Activated T-cell treated with anti-CD3 and anti-CD28 coated beads for 48 hours (primary cell): Measurements from ENCODE around the gene RRP9.

Experiments used
- DNase-seq: peaks from one replicate; pipeline ENCODE4 v3.0.0-alpha.2; 2020; ENCODE audit warnings: low read depth

RRP9 gene

DNA sequence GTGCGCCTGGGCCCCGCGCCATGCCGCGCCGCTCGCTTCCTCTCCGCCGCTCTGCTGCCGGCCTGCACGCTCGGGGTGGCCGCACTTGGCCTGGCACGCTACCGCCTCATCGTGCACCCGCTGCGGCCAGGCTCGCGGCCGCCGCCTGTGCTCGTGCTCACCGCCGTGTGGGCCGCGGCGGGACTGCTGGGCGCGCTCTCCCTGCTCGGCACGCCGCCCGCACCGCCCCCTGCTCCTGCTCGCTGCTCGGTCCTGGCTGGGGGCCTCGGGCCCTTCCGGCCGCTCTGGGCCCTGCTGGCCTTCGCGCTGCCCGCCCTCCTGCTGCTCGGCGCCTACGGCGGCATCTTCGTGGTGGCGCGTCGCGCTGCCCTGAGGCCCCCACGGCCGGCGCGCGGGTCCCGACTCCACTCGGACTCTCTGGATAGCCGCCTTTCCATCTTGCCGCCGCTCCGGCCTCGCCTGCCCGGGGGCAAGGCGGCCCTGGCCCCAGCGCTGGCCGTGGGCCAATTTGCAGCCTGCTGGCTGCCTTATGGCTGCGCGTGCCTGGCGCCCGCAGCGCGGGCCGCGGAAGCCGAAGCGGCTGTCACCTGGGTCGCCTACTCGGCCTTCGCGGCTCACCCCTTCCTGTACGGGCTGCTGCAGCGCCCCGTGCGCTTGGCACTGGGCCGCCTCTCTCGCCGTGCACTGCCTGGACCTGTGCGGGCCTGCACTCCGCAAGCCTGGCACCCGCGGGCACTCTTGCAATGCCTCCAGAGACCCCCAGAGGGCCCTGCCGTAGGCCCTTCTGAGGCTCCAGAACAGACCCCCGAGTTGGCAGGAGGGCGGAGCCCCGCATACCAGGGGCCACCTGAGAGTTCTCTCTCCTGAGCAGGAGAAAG, 14.4 kb upstream of the RRP9 start:
- peak; percentile 41 for DNase-seq

DNA sequence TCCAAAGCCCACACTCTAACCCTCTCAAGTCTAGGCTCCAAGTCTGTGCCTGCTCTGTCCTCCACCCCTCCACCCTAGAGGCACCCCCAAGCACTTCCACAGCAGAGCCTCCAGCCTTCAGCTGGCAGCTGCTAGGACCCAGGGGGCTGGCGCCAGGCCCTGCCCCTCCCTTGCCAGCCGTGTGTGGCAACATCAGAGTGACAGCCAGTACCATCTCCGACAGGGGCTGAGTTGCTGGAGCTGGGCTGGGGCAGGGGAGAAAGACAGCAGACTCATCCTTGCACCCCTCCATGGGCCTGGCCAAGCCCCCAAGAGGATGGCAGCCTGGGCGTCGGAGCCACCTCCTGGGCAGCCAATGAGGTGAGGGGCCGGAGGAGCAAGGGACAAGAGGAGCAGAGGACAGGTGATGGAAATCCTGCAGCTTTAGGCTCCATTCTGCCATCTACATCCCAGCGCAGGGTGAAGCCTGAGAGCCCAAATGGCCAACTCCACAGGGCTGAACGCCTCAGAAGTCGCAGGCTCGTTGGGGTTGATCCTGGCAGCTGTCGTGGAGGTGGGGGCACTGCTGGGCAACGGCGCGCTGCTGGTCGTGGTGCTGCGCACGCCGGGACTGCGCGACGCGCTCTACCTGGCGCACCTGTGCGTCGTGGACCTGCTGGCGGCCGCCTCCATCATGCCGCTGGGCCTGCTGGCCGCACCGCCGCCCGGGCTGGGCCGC, 13.6 kb upstream of the RRP9 start, which contains the start of gene GPR62:
TSS of gene GPR62 (plus strand) at position 207 of the 718 bp plus-strand sequence. CDS start at position 479, 272 bp downstream.
- DNase-seq, result no peak

DNA sequence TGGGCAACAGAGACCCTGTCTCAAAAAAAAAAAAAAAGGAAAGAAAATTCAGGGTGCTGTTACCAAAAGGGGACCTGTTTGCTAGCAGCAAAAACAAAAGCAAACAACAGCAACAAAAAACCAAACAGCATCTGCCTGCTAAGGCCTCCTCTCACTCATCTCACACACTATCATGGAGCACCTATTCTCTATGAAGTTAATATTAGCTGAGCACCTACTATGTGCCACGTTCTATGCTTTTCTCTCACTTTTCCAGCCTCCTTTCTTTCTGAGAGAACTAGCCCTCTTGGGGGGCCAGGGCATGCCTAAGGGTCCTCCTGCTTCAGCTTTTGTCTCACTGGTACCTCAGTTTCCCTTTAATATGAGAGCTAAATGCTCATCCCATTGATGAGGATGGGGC, 13.0 kb upstream of the RRP9 start:
- no peak for DNase-seq

DNA sequence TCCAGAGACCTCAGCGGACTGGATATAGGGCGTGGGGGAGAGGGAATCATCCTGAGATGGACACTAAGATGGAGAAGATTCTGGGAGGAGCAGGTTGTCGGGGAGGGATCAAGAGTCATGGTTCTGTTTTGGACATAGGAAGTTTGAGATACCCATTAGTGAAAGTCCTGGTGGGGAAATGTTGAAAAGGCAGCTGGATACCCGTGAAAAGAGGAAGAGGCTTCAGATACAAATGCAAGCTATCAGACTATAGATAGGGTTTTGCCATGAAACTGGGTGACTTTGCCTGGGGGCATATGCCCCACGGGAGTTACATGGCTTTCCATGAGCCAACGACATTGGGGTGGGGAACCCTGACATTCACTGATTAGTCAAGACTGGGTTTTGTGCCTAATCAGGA, 12.4 kb upstream of the RRP9 start:
- DNase-seq, result no peak

DNA sequence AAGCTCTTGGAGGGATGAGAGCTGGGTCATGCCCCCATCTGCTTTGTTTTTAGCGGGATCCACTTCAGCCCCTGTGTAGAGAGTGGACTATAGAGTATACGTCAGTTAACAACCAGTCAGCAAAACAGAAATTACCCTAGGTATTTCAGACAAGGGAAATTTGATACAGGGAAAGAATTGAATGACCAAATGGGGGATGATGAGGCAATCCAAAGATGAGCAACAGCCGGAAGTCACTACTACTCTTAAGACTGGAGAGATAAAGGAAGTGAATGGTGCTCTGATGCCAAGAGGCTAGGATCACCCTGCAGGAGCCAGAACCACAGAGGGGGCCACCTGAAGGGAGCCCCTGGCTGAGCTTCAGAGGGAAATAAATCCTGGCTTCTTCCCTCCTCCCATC, 11.7 kb upstream of the RRP9 start:
- no peak for DNase-seq

DNA sequence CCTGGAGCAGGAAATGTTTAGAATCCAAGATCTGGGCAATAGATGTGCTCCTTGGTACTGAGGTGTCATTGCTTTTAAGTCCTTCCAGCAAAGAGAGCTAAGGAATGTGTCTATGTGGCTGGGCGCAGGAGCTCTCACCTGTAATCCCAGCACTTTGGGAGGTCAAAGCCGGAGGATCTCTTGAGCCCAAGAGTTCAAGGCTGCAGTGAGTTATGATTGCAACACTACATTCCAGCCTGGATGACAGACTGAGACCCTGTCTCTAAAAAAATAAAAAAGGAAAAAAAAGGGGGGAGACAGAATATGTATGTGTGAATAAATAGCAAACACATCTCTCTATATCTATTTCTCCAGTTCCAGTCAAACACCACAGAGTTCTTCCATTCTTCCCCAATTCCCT, 9.2 kb upstream of the RRP9 start:
- no peak for DNase-seq

DNA sequence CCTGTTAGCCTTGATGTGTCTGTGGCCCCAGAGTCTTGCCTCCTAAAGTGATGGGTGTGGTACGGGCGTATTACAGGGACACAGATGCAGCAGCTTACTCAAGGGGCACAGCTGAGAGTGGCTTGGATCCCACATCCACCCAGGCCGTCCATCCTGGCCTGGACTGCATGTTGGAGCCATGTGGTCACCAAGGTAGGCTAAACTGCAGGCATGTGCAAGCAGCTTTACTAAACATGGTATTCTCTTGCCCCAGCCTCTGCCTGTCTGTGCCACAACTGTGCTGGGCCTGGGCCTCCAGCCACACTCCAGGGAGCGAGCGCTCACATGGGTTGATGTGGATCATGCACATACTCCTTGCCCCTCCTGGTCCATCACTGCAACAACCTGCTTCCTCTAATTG, 7.4 kb upstream of the RRP9 start:
- no peak for DNase-seq

DNA sequence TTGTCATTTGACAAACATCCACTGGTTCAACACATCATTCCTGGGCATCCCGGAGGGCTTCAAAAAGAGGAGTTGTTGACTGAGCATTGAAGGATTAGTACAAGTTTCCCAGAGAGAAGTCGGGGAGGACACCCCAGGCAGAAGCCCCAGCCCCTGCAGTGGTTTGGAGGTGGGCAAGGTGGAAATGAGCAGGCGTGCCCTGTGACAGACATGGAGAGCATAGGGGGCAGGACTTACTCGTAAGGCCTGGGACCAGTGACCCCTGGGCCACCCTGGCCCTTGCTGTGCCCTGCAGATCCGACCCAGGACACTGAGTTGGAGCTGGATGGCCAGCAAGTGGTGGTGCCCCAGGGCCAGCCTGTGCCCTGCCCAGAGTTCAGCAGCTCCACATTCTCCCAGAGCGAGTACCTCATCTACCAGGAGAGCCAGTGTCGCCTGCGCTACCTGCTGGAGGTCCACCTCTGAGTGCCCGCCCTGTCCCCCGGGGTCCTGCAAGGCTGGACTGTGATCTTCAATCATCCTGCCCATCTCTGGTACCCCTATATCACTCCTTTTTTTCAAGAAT, 6.4 kb upstream of the RRP9 start:
- no peak for DNase-seq

DNA sequence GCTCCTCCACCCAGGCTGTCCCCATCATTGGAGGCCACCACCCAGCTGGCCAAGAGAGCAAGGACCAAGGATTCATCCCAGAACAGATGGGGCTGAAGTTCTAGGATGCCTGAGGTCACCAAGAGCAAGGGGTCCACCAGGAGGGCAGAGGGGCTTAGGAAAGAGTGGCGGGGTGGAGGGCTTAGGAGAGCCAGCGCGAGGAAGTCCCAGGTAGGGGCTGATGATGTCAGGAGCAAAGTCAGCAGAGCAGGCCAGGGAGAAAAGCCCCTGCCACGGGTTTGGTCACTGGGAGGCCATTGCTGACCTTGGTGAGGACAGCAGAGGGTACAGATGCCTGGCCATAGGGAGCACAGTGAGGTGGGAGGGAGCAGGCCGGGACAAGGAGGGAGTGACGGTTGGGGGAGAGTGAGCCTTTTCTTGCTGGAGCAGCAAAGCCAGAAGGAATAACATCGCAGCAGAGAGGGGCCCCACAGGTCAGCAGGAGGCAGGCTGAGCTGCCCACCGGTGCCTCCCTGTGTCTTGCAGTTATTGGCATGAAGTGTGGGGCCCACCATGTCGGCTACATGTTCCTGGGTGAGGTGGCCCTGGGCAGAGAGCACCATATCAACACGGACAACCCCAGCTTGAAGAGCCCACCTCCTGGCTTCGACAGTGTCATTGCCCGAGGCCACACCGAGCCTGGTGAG, 5.7 kb upstream of the RRP9 start:
- DNase-seq, result no peak

DNA sequence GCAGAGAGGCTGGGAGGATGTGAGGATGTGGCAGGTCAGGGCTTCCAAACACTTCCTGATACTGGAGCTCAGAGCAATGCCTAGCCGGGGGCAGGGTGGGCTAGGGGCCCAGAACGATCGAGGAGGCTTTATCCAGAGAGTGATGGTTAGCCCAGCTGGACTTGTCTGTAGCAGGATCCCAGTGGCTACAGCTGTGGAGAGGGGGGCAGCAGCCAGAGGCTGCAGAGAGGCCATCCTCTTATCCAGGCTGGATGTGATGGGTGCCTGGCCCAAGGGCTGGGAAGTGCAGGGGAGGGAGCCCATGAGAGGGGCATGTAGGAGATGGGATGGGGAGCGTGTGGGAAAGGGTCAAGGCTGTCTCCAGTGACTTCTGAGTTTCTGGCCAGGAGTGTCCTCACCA, 5.1 kb upstream of the RRP9 start:
- no peak for DNase-seq

DNA sequence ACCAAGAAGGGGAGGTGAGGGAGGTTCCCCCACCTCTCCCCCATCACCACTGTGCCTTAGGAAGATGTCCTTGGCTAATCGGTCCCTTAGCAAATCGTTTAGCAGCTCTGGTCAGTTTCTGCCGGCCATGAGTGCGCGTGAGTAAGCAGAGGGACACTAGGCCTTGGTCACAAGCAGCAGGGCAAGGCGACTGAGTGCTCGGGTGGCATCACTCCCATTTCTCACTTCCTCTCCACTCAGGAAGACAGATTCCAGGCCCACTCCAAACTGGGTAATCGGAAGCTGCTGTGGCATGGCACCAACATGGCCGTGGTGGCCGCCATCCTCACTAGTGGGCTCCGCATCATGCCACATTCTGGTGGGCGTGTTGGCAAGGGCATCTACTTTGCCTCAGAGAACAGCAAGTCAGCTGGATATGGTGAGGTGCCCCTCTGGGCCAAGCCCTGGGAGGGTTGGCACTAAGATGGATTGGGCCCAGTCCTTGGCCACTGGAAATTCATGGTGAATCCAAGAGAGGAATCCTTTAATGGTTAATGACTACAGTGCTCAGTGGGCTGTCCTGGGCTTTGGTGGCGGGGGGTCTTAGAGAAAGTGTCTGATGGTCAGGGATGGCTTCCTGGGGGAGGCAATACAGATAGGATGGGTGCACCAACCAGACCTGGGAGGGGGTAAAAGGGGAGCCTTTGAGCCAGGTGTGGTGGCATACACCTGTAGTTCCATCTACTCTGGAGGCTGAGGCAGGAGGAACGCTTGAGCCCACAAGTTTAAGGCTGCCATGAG, 4.4 kb upstream of the RRP9 start:
- DNase-seq, result no peak

DNA sequence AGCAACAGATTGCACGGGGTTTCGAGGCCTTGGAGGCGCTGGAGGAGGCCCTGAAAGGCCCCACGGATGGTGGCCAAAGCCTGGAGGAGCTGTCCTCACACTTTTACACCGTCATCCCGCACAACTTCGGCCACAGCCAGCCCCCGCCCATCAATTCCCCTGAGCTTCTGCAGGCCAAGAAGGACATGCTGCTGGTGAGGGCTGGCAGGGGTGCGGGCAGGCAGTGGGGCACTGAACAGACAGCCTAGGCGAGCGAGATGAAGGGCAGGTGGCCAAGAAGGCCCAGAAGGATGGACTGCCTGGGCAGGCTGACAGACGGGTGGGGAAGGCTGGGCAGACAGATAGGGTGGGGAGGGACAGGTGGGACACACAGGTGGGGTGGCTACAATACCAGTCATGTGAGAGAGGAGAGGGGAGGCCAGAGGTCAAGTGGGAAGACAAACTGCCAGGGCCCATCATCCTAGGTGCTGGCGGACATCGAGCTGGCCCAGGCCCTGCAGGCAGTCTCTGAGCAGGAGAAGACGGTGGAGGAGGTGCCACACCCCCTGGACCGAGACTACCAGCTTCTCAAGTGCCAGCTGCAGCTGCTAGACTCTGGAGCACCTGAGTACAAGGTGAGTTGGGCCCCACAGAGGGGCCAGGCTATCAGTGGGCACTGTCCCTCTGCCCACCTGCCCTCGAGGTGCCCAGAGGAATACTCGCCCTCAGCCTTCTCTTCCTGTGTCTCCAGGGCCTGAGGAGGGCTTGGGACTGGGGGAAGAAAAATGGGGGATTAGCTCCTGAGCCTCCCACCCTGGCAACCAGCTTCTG, 3.5 kb upstream of the RRP9 start:
- no peak for DNase-seq

DNA sequence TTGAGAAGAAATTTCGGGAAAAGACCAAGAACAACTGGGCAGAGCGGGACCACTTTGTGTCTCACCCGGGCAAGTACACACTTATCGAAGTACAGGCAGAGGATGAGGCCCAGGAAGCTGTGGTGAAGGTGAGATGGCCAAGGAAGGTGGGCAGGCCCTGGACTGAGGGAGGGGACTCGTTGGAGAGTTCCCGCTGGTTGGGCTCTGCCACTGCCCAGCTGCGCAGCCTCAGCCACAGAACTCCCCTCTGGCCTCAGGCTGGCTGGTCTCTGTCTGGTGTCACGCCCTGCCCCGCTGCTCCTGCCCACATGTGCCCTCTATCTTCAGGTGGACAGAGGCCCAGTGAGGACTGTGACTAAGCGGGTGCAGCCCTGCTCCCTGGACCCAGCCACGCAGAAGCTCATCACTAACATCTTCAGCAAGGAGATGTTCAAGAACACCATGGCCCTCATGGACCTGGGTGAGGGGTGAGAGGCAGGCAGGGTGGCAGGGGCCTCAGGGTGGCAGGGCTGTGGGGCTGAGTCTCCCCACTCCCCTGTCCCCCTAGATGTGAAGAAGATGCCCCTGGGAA, 2.8 kb upstream of the RRP9 start:
- no peak for DNase-seq

DNA sequence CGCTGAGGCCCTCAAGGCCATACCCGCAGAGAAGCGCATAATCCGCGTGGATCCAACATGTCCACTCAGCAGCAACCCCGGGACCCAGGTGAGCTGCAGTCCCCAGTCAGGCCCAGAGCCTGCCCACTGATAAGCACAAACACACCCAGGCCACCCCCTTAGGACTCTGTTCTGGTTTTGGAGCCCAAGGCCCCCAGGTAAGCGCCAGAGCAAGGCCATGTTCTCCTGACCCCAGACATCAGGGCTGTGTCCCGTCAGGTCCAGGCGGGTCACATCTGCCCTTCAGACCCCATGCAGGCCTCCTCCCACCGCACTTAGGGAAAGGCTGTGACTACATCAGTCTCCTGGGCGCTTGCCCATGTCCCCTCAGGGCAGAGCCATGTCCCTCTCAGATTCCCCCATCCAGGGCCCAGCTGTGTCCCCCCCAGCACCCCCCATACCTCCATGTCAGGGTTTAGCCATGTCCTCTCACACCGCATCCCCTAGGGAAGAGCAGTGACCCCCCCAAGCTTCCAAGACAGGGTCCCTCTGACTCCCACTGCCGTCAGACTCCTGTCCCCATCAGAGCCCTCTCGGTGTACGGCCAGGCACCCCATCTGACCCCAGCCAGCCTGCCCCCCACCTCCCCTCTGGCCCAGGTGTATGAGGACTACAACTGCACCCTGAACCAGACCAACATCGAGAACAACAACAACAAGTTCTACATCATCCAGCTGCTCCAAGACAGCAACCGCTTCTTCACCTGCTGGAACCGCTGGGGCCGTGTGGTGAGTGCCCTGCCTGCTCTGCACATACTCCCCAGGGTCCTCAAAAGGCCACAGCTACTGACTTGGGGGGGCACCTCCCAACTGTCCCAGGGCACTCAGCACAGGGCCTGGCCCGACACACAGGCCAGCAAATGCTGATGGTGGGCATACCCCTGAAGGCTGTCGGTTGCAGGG, 2.0 kb upstream of the RRP9 start:
- no peak for DNase-seq

DNA sequence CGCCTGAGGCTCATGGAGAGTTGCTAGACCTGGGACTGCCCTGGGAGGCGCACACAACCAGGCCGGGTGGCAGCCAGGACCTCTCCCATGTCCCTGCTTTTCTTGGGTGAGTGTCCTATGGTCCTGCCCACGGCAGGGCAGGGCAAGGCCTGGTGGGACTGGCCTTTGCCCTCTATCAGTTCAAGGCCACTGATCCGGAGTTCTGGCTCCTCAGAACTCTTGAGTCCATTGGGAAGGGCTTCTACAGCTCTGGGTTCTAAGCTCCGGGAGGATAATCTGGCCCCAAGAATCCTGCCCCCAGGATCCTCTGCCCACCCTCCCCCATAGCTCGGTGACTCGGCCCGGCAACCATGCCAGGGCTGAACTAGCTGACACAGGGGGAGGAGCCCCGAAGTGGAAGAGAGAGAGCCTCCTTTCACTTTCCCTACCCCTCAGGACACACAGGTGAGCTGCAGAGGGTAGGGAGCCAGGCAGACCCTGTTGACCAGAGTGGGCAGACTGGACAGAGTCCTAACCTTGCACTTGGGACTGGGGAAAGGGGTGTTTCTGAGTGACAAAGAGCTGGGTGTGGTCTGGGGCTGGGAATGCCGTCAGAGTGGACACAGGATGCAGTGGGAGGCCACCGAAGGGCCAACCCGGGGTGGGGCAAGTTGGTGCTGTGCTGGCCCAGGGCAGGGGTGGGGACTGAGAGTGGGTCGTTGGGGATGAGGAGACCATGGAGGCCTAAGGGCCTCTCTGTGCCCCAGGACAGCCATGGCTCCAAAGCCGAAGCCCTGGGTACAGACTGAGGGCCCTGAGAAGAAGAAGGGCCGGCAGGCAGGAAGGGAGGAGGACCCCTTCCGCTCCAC, 1.1 kb upstream of the RRP9 start:
- peak; percentile 49 for DNase-seq

DNA sequence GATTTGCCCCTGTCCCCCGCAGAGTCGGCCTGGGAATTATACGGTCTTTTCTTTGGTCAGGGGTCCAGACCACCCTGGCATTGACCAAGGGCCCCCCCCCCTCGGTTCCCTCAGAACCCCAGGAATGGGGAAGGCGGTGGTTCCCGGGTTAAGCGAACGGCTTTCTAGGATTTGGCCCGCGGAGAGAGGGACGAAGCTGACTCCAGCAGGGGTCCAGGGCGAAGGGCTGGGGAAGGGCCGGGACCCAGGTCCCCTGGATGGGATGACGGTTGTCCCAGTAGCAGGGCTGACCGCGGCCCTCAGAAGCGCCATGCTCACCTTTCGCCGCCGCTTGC, 274 bp downstream of the RRP9 start:
- no peak for DNase-seq

DNA sequence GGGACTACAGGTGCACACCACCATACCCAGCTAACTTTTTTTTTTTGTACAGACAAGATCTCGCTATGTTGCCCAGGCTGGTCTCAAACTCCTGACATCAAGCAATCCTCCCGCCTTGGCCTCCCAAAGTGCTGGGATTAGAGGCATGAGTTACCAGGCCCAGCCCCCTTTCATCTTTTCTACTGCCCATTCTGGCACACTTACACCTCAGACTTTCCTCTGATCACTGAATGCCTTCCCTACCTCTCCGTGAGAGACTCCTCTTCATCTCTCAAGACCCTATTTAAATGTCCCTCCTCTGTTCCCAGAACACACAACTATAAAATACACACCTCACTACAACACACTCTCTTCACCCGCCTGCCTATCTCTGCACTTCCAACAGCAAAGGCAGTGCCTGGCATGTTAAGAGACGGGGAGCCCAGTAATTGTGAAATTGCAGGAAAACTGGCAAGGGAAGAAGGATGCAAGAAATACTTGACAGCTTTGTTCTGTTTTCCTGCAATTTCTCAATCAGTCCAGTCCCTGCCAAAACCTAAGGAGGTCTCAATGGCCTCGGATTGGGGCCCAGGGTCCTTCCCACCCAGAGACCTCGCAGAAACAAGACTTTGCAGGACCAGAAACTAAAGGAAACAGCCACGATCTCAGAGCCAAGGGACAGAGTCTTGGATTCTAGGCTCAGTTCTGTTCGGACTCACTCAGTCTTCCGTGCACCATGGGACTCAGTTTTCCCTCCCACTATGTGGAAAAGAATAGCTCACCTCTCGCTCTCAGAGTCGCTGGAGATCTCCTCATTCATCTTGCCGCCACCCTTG, 849 bp downstream of the RRP9 start:
- DNase-seq, result no peak
